KBM-7 (cell line): ENCODE results near the gene FLOT1.

Experiments
- DNase-seq: peaks from one replicate; pipeline ENCODE4 v3.0.0-alpha.2; 2015
- in situ Hi-C: fragments of 300-500 bp; cut with MboI; formaldehyde crosslinking; loops from 2 replicates; pipeline ENCODE4 v1.14.3; 2020; ENCODE audit warnings: low sequenced_read_pairs, low pct_unique_long_range_greater_than_20kb, mixed read lengths

Gene FLOT1

GRCh38 chr6:30686908-30687658, 55.4 kb downstream of the FLOT1 start:
- in situ Hi-C loops = no loop called here
- peak; percentile 96 for DNase-seq

- in situ Hi-C loops = no loop called here
- peak; percentile 51 for DNase-seq
These were observed 56.2 kb downstream of the FLOT1 start, which contains the start of gene PPP1R18 for GRCh38 chr6:30686009-30686907. PPP1R18 (minus strand) TSS chr6:30686645; CDS start chr6:30686018, 627 bp downstream.

- in situ Hi-C loops = no loop called here
- peak; percentile 29 for DNase-seq
These were observed 57.1 kb downstream of the FLOT1 start for GRCh38 chr6:30685157-30686008.

GRCh38 chr6:30684386-30685156, 57.9 kb downstream of the FLOT1 start:
- in situ Hi-C loops = no loop called here
- peak; percentile 72 for DNase-seq

- in situ Hi-C loops = no loop called here
- no peak for DNase-seq
These were observed 58.5 kb downstream of the FLOT1 start for GRCh38 chr6:30683980-30684338.

- no peak for DNase-seq
- in situ Hi-C loops = no loop called here
These were observed 59.1 kb downstream of the FLOT1 start for GRCh38 chr6:30683183-30683979.

- in situ Hi-C loops = no loop called here
- peak; percentile 99 for DNase-seq
These were observed 60.1 kb downstream of the FLOT1 start for GRCh38 chr6:30682143-30683117.

GRCh38 chr6:30681766-30682142, 60.7 kb downstream of the FLOT1 start:
- no peak for DNase-seq
- in situ Hi-C loops = no loop called here

- in situ Hi-C loops = loop anchor here (10.0 kb wide), 1 partner anchor 45 kb away; the partner anchor contains the start of gene TUBB
- DNase-seq = no peak
These were observed 62.5 kb downstream of the FLOT1 start for GRCh38 chr6:30679765-30680535.

- peak; percentile 94 for DNase-seq
- in situ Hi-C loops = loop anchor here (10.0 kb wide), 1 partner anchor 46 kb away; the partner anchor contains the start of gene TUBB
These were observed 63.3 kb downstream of the FLOT1 start for GRCh38 chr6:30678964-30679726.
